Activated CD4-positive, alpha-beta T cell treated with anti-CD3 and anti-CD28 coated beads for 4 hours (primary cell): Measurements from ENCODE around the gene IGFLR1.

Source experiments
- DNase-seq, 2 donors: peaks; one replicate each; pipeline ENCODE4 v3.0.0-alpha.2; 2020

IGFLR1 gene

DNA sequence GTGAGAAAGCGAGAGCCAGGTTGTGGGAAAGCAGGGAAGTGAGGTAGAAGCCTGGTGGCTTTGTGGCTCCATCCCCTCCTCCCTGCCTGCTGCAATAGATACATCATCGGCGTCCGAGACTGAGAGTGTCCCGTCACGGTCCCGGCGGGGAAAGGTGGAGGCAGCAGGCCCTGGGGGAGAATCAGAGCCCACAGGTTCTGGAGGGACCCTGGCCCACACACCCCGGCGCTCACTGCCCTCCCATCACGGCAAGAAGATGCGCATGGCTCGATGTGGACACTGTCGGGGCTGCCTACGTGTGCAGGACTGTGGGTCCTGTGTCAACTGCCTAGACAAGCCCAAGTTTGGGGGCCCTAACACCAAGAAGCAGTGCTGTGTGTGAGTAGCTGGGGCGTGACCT is 19.4 kb downstream of the IGFLR1 start:
- no peak for DNase-seq

- no peak for DNase-seq
Measured at GRCh38 chr19:35722461-35722860, 19.8 kb downstream of the IGFLR1 start.

GRCh38 chr19:35721374-35721773 is 20.9 kb downstream of the IGFLR1 start:
- no peak for DNase-seq

- DNase-seq = no peak
Measured at GRCh38 chr19:35720648-35721047, 21.6 kb downstream of the IGFLR1 start.

GRCh38 chr19:35720163-35720524 is 22.1 kb downstream of the IGFLR1 start:
- no peak for DNase-seq

- no peak for DNase-seq
Measured at GRCh38 chr19:35719402-35720162, 22.7 kb downstream of the IGFLR1 start.

DNA sequence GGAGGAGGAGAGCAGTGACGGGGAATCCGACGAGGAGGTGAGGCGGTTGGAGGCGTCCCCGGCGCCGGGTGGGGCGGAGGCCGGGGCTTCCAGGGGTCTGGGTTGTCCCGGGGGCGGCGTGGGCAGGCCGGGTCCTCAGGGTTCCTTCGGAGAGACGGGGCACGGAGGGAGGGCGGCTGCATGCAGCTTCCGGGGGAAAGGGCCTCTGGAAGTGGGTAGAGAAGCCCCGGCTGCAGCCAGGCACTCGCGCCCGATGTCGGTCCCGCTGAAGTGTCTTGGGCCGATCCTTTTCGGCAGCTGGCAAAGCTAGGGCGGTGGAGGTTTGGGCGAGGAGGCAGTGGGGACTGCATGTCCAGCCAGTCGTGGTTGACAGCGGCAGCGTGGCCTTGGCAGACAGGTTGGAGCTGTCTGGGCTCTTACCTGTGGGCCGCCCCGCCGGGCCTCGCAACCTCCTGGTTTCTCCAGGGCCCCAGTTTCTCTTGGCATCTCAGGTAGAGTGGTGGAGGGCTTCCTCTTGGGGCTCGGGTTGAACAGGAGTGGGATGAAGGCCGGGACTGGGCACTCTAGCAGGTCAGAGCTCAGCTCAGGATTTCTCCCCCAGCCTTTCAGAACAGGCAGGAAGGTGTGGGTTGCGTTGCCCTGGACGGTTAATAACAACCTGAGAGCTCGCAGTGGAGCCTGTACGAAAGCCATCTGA is 23.8 kb downstream of the IGFLR1 start:
- DNase-seq = peak; percentile 56 to 71

GRCh38 chr19:35717665-35718344 is 24.4 kb downstream of the IGFLR1 start, which contains the start of gene KMT2B:
Gene KMT2B, plus strand, starts transcription at chr19:35718003. Its CDS starts 16 bp downstream, at chr19:35718019.
- no peak for DNase-seq

DNA sequence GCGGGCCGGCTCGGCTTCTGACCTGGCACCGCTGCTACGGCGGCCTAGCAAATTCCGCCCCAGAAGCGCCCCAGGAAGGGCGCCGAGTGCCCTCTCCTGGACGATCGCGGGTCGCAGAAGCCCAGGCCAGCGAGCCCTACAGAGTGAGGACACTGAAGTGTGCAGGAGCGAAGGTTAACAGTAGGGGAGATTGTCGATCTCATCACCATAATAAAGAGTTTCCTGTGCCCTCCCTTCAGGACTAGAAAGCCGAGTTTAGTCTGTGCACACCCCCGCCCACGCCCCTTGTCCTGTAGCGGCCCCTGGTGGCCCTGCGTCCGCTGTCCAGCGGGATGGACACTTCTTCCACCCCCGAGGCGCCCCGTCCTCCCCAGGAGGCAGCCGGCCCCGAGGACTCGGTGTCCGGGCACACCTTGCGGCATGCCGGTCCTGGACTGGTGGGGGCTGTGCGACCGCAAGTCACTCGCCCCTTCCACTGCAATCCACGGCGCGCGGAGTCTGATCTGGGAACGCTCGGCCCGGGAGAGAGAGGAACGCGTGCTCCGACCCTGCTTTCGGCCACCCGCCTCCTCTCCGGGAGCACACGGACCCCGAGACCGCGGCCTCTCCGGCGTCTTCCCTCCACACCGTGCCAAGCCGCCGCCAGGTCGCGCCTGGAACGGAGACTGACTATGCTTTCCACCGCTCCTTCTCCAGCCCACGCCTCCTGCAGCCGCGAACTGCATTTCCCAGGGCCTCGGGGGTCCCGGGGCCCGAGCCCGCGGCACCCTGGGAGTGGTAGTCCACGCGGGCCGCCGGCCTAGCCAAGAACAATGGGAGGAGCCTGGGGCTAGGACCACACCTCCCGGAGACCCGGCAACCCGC is 25.2 kb downstream of the IGFLR1 start:
- DNase-seq = peak; percentile 95 to 98

- peak in 1 of 2 donors; percentile 19 for DNase-seq
Measured at GRCh38 chr19:35715981-35716800, 26.1 kb downstream of the IGFLR1 start.

GRCh38 chr19:35715355-35715809 is 26.9 kb downstream of the IGFLR1 start:
- no peak for DNase-seq

DNA sequence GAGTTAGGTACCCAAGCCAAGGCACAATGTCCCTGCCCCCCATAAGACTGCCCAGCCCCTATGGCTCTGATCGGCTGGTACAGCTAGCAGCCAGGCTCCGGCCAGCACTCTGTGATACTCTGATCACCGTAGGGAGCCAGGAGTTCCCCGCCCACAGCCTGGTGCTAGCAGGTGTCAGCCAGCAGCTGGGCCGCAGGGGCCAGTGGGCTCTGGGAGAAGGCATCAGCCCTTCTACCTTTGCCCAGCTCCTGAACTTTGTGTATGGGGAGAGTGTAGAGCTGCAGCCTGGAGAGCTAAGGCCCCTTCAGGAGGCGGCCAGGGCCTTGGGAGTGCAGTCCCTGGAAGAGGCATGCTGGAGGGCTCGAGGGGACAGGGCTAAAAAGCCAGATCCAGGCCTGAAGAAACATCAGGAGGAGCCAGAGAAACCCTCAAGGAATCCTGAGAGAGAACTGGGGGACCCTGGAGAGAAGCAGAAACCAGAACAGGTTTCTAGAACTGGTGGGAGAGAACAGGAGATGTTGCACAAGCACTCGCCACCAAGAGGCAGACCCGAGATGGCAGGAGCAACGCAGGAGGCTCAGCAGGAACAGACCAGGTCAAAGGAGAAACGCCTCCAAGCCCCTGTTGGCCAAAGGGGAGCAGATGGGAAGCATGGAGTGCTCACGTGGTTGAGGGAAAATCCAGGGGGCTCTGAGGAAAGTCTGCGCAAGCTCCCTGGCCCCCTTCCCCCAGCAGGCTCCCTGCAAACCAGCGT is 27.5 kb downstream of the IGFLR1 start:
- DNase-seq = no peak

DNA sequence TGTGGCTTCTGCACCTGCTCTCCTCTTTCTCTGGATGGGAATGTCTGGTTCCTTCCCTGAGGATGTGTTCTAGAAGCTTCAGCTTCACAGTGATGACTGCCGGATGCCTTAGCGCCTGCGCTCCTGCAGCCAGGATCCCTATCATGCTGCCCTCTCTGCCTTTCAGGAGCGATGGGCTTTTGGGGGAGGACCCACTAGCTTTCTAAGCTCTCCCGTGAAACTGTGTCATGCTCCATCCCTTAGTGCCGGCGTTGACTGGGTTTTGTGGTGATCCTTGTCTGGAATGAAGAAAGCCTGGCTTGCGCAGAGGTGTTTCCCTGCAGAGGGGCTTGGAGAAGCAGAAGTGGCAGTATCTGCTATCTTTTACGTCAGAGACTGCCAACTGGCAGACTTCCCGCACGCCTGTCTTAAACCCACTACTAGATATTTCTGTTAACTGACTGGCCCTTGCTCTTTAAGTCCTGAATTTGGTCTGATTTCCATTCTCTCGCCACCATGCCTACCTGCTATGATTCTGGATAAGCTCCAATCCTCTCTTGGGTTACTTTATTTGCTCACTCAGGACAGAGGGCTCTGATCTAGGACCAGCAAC is 28.3 kb downstream of the IGFLR1 start:
- no peak for DNase-seq

GRCh38 chr19:35713506-35713850 is 28.8 kb downstream of the IGFLR1 start:
- DNase-seq = no peak

DNA sequence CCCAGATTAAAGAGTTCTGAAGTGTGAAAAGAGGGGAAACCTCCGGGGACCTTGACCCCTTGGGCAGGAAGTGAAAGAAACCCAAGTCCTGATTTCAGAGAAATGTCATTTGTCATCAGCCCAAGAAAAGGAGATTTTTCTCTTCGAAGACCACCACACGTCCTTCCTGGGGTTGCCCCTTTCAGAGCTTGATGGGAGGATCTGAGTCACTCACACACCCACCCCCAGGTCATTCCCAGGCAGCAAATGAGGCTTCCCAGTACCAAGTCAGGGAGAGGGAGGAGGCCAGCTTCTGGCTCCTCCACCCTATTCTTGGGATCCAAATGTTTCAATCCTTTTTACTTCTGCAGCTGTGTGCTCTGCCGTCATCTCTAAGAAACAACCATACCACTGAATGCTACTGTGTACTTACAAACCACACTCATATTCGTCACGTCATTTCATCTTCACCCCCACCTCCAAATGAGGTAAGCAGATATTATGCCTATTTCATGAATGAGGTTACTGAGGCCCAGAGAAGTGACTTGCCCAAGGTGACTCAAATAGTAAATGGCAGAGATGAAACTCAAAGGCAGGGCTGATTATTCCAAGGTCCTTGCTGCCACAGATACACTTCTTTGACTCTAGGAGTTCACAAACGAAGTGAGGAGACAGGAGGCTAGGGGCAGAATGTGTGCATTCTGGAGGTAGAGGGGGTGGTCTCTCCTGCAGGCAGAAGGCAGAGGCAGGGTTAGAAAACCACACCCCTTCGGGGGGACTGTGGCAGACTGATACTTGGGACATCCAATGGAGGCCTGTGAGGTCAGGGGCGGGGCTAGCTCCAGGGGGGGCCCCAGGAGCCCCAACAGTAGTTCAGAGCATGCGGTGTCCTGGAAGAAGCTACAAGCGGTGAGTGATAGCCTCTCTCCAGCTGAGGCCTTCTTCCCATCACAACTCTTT is 29.4 kb downstream of the IGFLR1 start:
- DNase-seq = peak; percentile 41 to 50

- peak; percentile 43 to 54 for DNase-seq
Measured at GRCh38 chr19:35710784-35711723, 31.2 kb downstream of the IGFLR1 start.

DNA sequence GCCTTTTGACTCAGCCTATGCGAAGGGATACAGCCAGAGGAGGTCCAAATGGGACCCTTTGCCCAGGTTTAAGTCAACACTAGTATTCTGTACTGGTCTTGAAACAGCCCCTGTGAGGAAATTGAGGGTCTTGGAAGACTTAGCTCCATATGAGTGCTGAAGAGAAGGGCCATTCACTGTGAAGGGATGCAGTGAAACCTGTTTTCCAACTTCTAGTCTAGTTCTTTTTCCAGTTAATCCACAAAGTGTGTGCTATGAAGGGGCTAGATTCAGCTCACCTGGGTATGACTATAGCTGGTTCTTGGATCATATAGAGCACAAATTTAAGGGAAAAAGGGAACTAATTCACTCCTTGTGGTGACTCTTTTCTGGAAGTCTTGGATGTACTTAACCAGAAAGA is 33.9 kb downstream of the IGFLR1 start:
- DNase-seq = no peak

- DNase-seq = no peak
Measured at GRCh38 chr19:35704218-35704617, 38.0 kb downstream of the IGFLR1 start, which contains the start of gene ZBTB32. Gene ZBTB32, plus strand, starts transcription at chr19:35704558. Its CDS starts 10,069 bp downstream, at chr19:35714627.
